ENCODE data around the gene JAK1.
"Not testable (repeated sequence)": the region's sequence is repeated elsewhere in the genome, so short reads cannot be mapped to it uniquely, and the experiment has no call there.

Gene JAK1

GRCh38 chr1:64966158-64966971, at the start of gene JAK1:
JAK1 (minus strand) TSS chr1:64966549; CDS start chr1:64886264, 80,285 bp downstream.
- peak; percentile 86 for DNase-seq (ENCODE audit: insufficient read length, low spot score)
- peak; percentile 63 for FAIRE-seq

GRCh38 chr1:65014321-65014720, 48.0 kb upstream of the JAK1 start:
- DNase-seq (ENCODE audit: insufficient read length, low spot score) (no peak), FAIRE-seq (no peak)

GRCh38 chr1:65011983-65012382, 45.6 kb upstream of the JAK1 start:
- no peak for DNase-seq (ENCODE audit: insufficient read length, low spot score)
- no peak for FAIRE-seq

- DNase-seq (ENCODE audit: insufficient read length, low spot score) (no peak), FAIRE-seq (no peak)
Measured at GRCh38 chr1:65009724-65010420, 43.5 kb upstream of the JAK1 start.

GRCh38 chr1:65009176-65009575, 42.8 kb upstream of the JAK1 start:
- DNase-seq (ENCODE audit: insufficient read length, low spot score): no peak
- no peak for FAIRE-seq

- FAIRE-seq: no peak
- DNase-seq (ENCODE audit: insufficient read length, low spot score): no peak
Measured at GRCh38 chr1:65006806-65007205, 40.5 kb upstream of the JAK1 start.

GRCh38 chr1:65003316-65003664, 36.9 kb upstream of the JAK1 start:
- FAIRE-seq: no peak

GRCh38 chr1:65002508-65003315, 36.4 kb upstream of the JAK1 start:
- DNase-seq (ENCODE audit: insufficient read length, low spot score) (no peak), FAIRE-seq (no peak)

More at GRCh38 chr1:65003316-65003664, 36.9 kb upstream of the JAK1 start:
- no peak for DNase-seq (ENCODE audit: insufficient read length, low spot score)

- no peak for DNase-seq (ENCODE audit: insufficient read length, low spot score)
- FAIRE-seq: no peak
Measured at GRCh38 chr1:65002156-65002507, 35.8 kb upstream of the JAK1 start.

GRCh38 chr1:65001231-65001792, 35.0 kb upstream of the JAK1 start:
- DNase-seq (ENCODE audit: insufficient read length, low spot score): no peak
- FAIRE-seq: no peak

- FAIRE-seq; DNase-seq (ENCODE audit: insufficient read length, low spot score): not testable (repeated sequence)
Measured at GRCh38 chr1:64998425-64998948, 32.1 kb upstream of the JAK1 start.

GRCh38 chr1:64996541-64997257, 30.4 kb upstream of the JAK1 start:
- FAIRE-seq (no peak), DNase-seq (ENCODE audit: insufficient read length, low spot score) (no peak)

GRCh38 chr1:64995316-64995715, 29.0 kb upstream of the JAK1 start:
- DNase-seq (ENCODE audit: insufficient read length, low spot score) (no peak), FAIRE-seq (no peak)

GRCh38 chr1:64986903-64987871, 20.8 kb upstream of the JAK1 start:
- FAIRE-seq (no peak), DNase-seq (ENCODE audit: insufficient read length, low spot score) (no peak)

- FAIRE-seq (no peak), DNase-seq (ENCODE audit: insufficient read length, low spot score) (no peak)
Measured at GRCh38 chr1:64984737-64985136, 18.4 kb upstream of the JAK1 start.

- no peak for DNase-seq (ENCODE audit: insufficient read length, low spot score)
- FAIRE-seq: no peak
Measured at GRCh38 chr1:64984106-64984505, 17.8 kb upstream of the JAK1 start.

- DNase-seq (ENCODE audit: insufficient read length, low spot score): no peak
Measured at GRCh38 chr1:64983110-64983509, 16.8 kb upstream of the JAK1 start.

GRCh38 chr1:64981601-64982533, 15.5 kb upstream of the JAK1 start:
- no peak for DNase-seq (ENCODE audit: insufficient read length, low spot score)
- no peak for FAIRE-seq

More at GRCh38 chr1:64983110-64983509, 16.8 kb upstream of the JAK1 start:
- FAIRE-seq: no peak

All from GM19239 (cell line).